Ureter (tissue), 1 donor: Measurements from ENCODE around the gene IFT88. TPM values are rescaled to one million over a fixed set of nuclear protein-coding genes. Genes with fewer than 3 reads are reported as not detected.
A peak's percentile ranks its signal among the peaks of the same experiment; 100 is the strongest.

ENCODE experiments used
- DNase-seq: peaks from one replicate; pipeline ENCODE4 v3.0.0-alpha.2; 2020; ENCODE audit warnings: low spot score
- total RNA-seq: library from RNA; stranded (reverse); gene quantifications from one replicate; pipeline ENCODE4 v1.2.4, GENCODE V29; 2023
- donor health status: DM: yes; HTN: yes; CAD: no.

IFT88 gene
- total RNA-seq, 1 donor from 2014 or later, result 20.7 TPM

DNA sequence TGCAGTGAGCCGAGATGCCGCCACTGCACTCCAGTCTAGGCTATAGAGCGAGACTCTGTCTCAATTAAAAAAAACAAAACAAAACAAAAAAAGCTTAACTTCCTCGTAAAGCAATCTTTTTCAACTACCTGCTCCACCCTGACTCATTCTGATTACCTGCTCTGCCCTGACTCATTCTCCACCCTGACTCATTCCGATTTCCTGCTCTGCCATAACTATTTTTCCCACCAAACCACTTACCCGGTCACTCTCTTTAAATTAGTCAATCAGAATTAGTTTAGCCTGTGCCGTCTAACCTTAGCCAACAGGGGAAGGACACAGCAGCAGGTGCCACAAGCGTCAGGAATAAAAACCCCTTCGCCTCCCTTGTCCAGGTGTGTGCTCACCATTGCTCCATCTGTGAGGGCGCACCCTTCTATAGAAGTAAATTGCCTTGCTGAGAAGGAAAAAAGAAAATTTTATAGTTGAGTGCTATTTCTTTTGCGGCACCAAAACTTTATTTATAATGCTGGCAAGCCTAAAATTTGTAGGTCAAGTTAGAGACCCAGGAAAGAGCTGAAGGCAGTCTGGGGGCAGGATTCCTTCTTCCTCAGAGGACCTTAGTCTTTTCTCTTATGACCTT is 1.7 kb upstream of the IFT88 start:
- DNase-seq, result no peak

DNA sequence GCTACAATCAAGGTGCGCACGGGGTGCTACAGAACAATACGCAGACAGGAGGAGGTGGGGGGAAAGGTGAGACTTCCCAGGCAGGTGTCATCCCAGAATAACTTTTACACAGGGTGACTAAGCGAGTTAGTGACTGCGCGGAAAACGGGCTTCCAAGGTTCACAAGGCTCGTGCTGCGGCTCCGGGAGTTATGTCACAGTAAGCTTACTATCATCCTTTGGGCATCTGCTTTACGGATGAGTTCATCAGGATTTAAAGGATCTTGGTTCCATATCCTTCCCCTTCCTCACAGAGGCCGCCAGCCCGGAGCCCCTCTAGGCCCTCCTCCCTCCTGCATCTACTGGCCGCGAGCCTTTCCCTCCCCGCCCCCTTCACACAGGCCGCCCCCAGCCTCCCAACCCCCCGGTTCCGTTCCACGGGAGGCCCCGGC is 474 bp upstream of the IFT88 start:
- peak; percentile 59 for DNase-seq

DNA sequence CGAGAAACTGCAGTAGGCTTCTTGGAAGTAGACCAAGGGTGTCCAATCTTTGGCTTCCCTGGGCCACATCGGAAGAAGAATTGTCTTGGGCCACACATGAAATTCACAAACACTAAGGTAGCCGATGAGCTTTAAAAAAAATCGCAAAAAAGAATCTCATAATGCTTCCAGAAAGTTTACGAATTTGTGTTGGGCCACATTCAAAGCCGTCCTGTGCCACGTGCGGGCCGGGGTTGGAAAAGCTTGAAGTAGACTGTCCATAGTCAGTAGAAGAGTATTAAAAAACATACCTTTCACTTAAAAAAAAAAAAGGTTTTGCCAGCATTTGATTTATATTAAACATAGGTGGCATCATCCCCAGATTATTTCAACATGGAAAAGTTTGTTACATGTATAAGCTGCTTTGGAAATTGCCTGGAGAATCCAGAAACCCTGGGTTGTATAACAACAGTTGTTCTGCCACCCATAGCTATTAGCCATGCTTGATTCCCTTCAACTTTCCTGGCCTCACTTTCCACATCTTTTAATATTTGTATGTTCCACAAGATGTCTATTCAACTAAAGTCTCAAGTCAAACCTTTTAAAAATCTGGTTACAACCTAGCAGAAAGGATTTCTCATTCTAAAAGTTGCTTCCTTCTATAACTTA is 1.0 kb downstream of the IFT88 start:
- DNase-seq, result no peak

- no peak for DNase-seq
Measured at GRCh38 chr13:20570517-20570916, 3.6 kb downstream of the IFT88 start.

- no peak for DNase-seq
Measured at GRCh38 chr13:20571676-20572075, 4.7 kb downstream of the IFT88 start.

DNA sequence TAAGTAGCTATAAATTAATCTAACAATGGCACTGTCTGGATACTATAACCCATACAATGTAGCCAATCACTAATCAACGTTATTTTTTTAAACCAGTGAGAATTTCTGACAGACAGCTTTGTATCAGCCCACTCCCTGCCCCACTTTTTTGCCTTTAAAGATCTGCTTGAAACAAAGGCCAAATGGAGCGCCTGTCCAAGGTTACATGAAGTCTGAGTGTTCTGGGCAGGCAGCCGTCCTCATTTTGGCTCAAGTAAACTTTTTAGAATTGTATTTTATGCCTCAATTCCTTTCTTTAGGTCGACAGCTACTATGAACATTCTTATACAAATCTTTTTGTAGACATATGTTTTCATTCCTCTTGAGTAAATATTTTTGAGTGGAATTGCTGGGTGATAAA is 6.2 kb downstream of the IFT88 start:
- DNase-seq, result no peak

- no peak for DNase-seq
Measured at GRCh38 chr13:20573636-20574035, 6.7 kb downstream of the IFT88 start.

GRCh38 chr13:20579191-20579590 is 12.2 kb downstream of the IFT88 start:
- DNase-seq, result no peak

- no peak for DNase-seq
Measured at GRCh38 chr13:20580257-20580656, 13.3 kb downstream of the IFT88 start.

DNA sequence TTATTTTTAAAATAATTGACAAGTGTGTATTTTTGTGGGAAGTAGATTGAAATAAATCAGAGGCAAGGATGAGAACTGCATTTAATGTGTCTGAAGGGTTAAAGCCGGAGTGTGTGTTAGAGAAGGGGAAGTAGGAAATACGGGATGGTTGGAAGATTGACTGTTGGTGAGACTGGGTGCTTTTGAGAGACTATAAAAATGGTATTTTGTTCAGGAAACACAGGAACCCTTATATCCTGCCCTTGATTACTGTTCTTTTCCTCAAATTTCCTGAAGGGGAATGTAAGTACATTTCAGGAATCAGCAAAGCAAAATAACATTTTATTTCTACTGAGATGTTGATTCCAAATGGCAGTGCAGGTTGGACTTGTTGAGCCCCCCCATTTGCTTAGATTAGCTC is 15.1 kb downstream of the IFT88 start:
- DNase-seq, result no peak

DNA sequence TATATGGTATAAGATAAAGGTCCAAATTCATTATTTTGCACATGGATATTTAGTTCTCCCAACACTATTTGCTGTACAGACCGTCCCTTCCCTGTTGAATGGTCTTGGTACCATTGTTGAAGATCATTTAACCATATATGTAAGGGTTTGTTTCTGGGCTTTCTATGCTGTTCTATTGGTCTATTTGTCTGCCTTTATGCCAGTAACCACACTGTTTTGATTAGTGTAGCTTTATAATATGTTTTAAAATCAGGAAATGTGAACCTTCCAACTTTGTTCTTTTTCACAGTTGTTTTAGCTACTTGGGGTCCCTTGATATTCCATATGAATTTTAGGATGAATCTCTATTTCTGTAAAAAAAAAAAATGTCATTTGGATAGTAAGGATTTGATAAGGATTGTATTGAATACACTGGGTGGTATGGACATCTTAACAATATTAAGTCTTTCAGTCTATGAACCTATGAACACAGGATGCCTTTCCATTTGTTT is 16.9 kb downstream of the IFT88 start:
- DNase-seq, result no peak

- no peak for DNase-seq
Measured at GRCh38 chr13:20585371-20585770, 18.4 kb downstream of the IFT88 start.

DNA sequence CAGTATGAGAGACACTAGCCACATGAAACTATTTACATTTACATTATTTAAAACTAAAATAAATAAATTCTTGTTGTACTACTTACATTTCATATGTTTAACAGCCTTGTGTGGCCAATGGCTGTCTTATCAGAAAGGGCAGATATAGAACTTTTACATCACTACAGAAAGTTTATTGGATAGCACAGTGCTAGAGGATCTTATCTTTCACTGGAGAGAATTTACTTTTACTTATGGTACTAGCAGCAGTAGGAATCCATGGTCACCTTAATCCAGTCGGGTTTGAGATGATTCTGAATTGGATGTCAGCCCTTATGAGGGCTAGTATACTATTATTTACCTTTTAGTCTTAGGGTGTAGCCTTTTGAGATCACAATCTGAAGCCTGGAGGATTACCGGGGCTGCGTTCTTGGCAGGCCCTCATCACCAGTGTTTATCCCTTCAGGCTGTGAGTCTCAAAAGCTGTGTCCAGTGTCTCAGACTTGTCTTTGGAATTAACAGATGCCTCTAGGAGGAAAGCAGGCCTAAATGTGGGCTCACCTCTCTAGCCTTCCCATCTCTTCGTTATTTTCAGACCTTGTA is 21.7 kb downstream of the IFT88 start:
- no peak for DNase-seq

- no peak for DNase-seq
Measured at GRCh38 chr13:20590561-20590960, 23.6 kb downstream of the IFT88 start.

DNA sequence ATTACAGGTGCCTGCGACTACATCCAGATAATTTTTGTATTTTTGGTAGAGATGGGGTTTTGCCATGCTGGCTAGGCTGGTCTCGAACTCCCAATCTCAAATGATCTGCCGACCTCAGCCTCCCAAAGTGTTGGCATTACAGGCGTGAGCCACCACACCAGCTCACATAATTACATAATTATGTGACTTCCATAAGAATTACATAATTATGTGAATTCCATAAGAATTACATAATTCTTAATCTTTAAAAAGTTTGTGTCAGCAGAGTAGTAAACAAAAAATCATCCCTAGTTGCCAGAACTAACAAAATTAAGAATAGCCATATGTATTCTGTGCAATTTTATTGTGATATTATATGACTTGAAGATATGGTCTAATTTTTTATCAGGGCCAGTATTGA is 25.6 kb downstream of the IFT88 start:
- no peak for DNase-seq

GRCh38 chr13:20594280-20594679 is 27.3 kb downstream of the IFT88 start:
- DNase-seq, result no peak

DNA sequence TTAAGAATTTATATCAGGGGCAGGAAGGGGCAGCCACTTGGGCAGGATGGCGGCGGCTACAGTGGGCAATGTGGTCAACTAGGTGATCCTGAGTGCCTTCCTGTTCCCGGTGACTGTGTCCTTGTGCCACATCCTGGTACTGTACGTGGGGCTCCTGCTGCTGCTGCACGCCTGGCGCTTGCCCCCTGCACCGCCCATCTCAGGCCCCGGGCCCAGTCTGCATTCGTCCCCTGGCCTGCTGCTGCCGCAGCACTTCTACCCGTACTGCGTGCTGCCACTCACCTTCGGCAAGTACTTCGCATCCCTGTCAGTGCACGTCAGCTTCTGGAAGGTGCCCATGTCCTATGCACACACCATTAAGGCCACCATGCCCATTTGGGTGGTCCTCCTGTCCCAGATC is 40.1 kb downstream of the IFT88 start:
- DNase-seq, result no peak

- DNase-seq, result no peak
Measured at GRCh38 chr13:20608438-20609020, 41.6 kb downstream of the IFT88 start.

DNA sequence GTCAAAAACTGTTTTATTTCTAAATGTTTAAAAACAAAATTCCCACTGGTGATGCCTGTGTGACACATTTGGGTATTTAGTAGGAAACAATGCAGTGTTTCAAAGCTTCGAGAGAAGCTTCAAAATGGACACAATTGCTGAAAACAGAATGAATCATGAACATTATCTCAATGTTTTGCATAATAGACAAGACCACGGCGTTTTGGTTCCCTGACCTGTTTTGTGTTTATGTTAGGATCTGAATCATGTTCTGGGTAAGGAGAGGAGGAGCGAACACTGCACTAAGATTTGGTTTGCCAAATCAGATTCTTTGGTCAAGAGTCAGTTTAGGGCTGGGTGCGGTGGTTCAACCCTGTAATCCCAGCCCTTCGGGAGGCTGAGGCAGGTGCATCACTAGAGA is 42.2 kb downstream of the IFT88 start:
- DNase-seq, result no peak

DNA sequence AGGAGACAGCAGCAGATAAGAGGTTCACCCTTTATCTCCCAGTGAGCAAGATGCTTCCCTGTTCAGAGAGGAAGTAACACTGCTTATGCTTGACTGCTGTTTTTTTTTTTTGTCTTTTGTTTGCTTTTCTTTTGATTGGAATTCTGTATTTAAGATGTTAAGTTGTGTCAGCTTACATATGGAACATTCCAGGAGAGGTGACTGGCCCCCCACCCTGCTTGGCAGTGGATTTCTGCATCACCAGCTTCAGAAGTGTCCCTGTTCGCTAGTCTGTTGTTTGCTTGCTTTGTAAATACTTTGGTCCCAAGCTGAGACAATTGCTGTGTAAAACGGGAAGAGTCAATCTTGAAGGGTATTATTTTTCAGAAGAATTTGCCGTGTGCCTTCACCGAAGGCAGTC is 43.0 kb downstream of the IFT88 start:
- DNase-seq, result no peak

DNA sequence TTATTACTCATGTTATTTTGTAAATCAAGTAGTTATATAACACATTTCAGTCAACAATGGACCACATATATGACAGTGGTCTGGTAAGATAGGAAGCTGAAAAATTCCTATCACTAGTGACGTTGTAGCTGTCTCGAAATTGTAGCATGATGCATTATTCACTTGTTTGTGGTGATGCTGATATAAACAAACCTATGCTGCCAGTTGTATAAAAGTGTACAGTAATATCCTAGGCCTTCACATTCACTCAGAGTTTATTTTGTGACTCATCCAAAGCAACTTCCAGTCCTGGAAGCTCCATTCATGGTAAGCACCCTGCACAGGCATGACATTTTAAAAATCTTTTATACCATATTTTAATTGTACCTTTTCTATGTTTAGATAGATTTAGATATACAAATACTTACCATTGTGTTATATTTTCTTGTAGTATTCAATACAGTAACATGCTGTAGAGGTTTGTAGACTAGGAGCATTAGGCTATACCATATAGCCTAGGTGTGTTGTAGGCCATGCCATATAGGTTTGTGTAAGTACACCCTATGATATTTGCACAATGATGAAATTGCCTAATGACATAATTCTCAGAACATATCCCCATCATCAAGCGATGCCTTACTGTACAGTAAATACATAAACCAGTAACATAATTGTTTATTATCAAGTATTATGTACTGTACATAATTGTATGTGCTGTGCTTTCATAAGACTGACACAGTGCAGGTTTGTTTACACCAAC is 49.3 kb downstream of the IFT88 start:
- no peak for DNase-seq

DNA sequence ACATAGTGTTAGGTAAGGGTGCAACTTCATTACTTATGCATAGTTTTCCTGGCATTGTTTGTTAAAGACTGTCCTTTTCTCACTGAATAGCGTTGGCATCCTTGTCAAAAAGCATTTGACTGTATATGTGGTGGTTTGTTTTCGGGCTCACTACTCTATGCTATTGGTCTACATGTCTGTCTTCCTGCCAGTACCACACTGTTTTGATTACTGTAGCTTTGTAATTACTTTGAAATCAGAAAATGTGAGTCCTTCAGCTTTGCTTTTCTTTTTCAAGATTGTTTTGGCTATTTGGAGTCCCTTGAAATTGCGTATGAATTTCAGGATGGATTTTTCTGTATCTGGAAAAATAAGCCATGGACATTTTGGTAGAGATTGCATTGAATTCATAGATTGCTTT is 56.0 kb downstream of the IFT88 start:
- DNase-seq, result no peak
